ENCODE data around the gene ST8SIA5. TPM values are rescaled to one million over a fixed set of nuclear protein-coding genes. Genes with fewer than 3 reads are reported as not detected.
A peak's percentile ranks its signal among the peaks of the same experiment; 100 is the strongest.

Gene ST8SIA5
- total and polyA plus RNA-seq, 4 donors: 0.08 to 0.42 (median 0.29) TPM; not detected in 1

- Histone ChIP-seq H3K4me1 (ENCODE audit: control insufficient read depth in 1 of 2, insufficient read depth in 2 of 2, low read length in 2 of 2) (no peaks in the 10 kb centered on the region), H3K27me3 (ENCODE audit: control insufficient read depth in 1 of 2, insufficient read depth in 2 of 2, low read length in 1 of 2) (no peaks in the 10 kb centered on the region), H3K27ac (ENCODE audit: low read depth in 1 of 2, low read length in 2 of 2) (no peak overlapping the region), H3K36me3 (ENCODE audit: control insufficient read depth in 1 of 2, insufficient read depth in 2 of 2, low read length in 1 of 2) (no peaks in the 10 kb centered on the region), H3K4me3 (ENCODE audit: low read length in 2 of 2) (no peak overlapping the region), H3K9me3 (ENCODE audit: control insufficient read depth, low read length) (no peaks in the 10 kb centered on the region)
- no peak for ATAC-seq (ENCODE audit: low FRiP score)
- WGBS, 2 donors: 57 to 65% methylated on average over 7 of the region's 7 CpGs
- intact Hi-C loops (cut with DNase I): no loop called here
- DNase-seq: peak in 1 of 2 donors; percentile 50
Observed at GRCh38 chr18:46641917-46642316, 114.9 kb downstream of the ST8SIA5 start.

GRCh38 chr18:46639386-46639785, 117.5 kb downstream of the ST8SIA5 start:
- intact Hi-C loops (cut with DNase I): no loop called here
- 89 to 90% methylated on average over 6 of the region's 6 CpGs for WGBS, 2 donors
- Histone ChIP-seq H3K9me3 (ENCODE audit: control insufficient read depth, low read length) (no peaks in the 10 kb centered on the region), H3K4me1 (ENCODE audit: control insufficient read depth in 1 of 2, insufficient read depth in 2 of 2, low read length in 2 of 2) (no peaks in the 10 kb centered on the region), H3K36me3 (ENCODE audit: control insufficient read depth in 1 of 2, insufficient read depth in 2 of 2, low read length in 1 of 2) (no peaks in the 10 kb centered on the region), H3K4me3 (ENCODE audit: low read length in 2 of 2) (no peak overlapping the region), H3K27ac (ENCODE audit: low read depth in 1 of 2, low read length in 2 of 2) (no peak overlapping the region), H3K27me3 (ENCODE audit: control insufficient read depth in 1 of 2, insufficient read depth in 2 of 2, low read length in 1 of 2) (no peaks in the 10 kb centered on the region)
- DNase-seq (peak in 1 of 2 donors; percentile 35), ATAC-seq (ENCODE audit: low FRiP score) (no peak)

GRCh38 chr18:46636040-46636630, 120.7 kb downstream of the ST8SIA5 start:
- no peak for ATAC-seq (ENCODE audit: low FRiP score)
- Histone ChIP-seq H3K36me3 (ENCODE audit: control insufficient read depth in 1 of 2, insufficient read depth in 2 of 2, low read length in 1 of 2) (no peaks in the 10 kb centered on the region), H3K4me1 (ENCODE audit: control insufficient read depth in 1 of 2, insufficient read depth in 2 of 2, low read length in 2 of 2) (no peaks in the 10 kb centered on the region), H3K9me3 (ENCODE audit: control insufficient read depth, low read length) (no peaks in the 10 kb centered on the region), H3K27me3 (ENCODE audit: control insufficient read depth in 1 of 2, insufficient read depth in 2 of 2, low read length in 1 of 2) (no peaks in the 10 kb centered on the region), H3K4me3 (ENCODE audit: low read length in 2 of 2) (no peak overlapping the region), H3K27ac (ENCODE audit: low read depth in 1 of 2, low read length in 2 of 2) (no peak overlapping the region)
- intact Hi-C loops (cut with DNase I): no loop called here
- DNase-seq: no peak
- WGBS, 2 donors: 80 to 85% methylated on average over 7 of the region's 7 CpGs

GRCh38 chr18:46632401-46633071, 124.3 kb downstream of the ST8SIA5 start:
- ATAC-seq (ENCODE audit: low FRiP score) (no peak), DNase-seq (no peak)
- intact Hi-C loops (cut with DNase I): no loop called here
- H3K36me3 ChIP-seq (ENCODE audit: control insufficient read depth in 1 of 2, insufficient read depth in 2 of 2, low read length in 1 of 2): no peaks in the 10 kb centered on the region
- H3K27me3 ChIP-seq (ENCODE audit: control insufficient read depth in 1 of 2, insufficient read depth in 2 of 2, low read length in 1 of 2): no peaks in the 10 kb centered on the region
- no peak overlapping the region for H3K4me3 ChIP-seq (ENCODE audit: low read length in 2 of 2)
- no peaks in the 10 kb centered on the region for H3K4me1 ChIP-seq (ENCODE audit: control insufficient read depth in 1 of 2, insufficient read depth in 2 of 2, low read length in 2 of 2)
- 83 to 86% methylated on average over 8 of the region's 8 CpGs for WGBS, 2 donors
- H3K9me3 ChIP-seq (ENCODE audit: control insufficient read depth, low read length): no peaks in the 10 kb centered on the region
- H3K27ac ChIP-seq (ENCODE audit: low read depth in 1 of 2, low read length in 2 of 2): no peak overlapping the region

GRCh38 chr18:46630991-46631390, 125.9 kb downstream of the ST8SIA5 start:
- intact Hi-C loops (cut with DNase I): no loop called here
- H3K4me1 ChIP-seq (ENCODE audit: control insufficient read depth in 1 of 2, insufficient read depth in 2 of 2, low read length in 2 of 2): no peaks in the 10 kb centered on the region
- H3K4me3 ChIP-seq (ENCODE audit: low read length in 2 of 2): no peak overlapping the region
- H3K36me3 ChIP-seq (ENCODE audit: control insufficient read depth in 1 of 2, insufficient read depth in 2 of 2, low read length in 1 of 2): no peaks in the 10 kb centered on the region
- H3K9me3 ChIP-seq (ENCODE audit: control insufficient read depth, low read length): no peaks in the 10 kb centered on the region
- no peak overlapping the region for H3K27ac ChIP-seq (ENCODE audit: low read depth in 1 of 2, low read length in 2 of 2)
- no peak for ATAC-seq (ENCODE audit: low FRiP score)
- no peaks in the 10 kb centered on the region for H3K27me3 ChIP-seq (ENCODE audit: control insufficient read depth in 1 of 2, insufficient read depth in 2 of 2, low read length in 1 of 2)
- 69 to 77% methylated on average over 3 of the region's 3 CpGs for WGBS, 2 donors
- no peak for DNase-seq

GRCh38 chr18:46630160-46630559, 126.7 kb downstream of the ST8SIA5 start:
- Histone ChIP-seq H3K4me1 (ENCODE audit: control insufficient read depth in 1 of 2, insufficient read depth in 2 of 2, low read length in 2 of 2) (no peaks in the 10 kb centered on the region), H3K27me3 (ENCODE audit: control insufficient read depth in 1 of 2, insufficient read depth in 2 of 2, low read length in 1 of 2) (no peaks in the 10 kb centered on the region), H3K4me3 (ENCODE audit: low read length in 2 of 2) (no peak overlapping the region), H3K9me3 (ENCODE audit: control insufficient read depth, low read length) (no peaks in the 10 kb centered on the region), H3K36me3 (ENCODE audit: control insufficient read depth in 1 of 2, insufficient read depth in 2 of 2, low read length in 1 of 2) (no peaks in the 10 kb centered on the region), H3K27ac (ENCODE audit: low read depth in 1 of 2, low read length in 2 of 2) (no peak overlapping the region)
- DNase-seq (no peak), ATAC-seq (ENCODE audit: low FRiP score) (no peak)
- WGBS, 2 donors: 55 to 56% methylated on average over 4 of the region's 4 CpGs
- intact Hi-C loops (cut with DNase I): no loop called here

- H3K27me3 ChIP-seq (ENCODE audit: control insufficient read depth in 1 of 2, insufficient read depth in 2 of 2, low read length in 1 of 2): no peaks in the 10 kb centered on the region
- no peak for DNase-seq
- intact Hi-C loops (cut with DNase I): no loop called here
- no peaks in the 10 kb centered on the region for H3K36me3 ChIP-seq (ENCODE audit: control insufficient read depth in 1 of 2, insufficient read depth in 2 of 2, low read length in 1 of 2)
- no peaks in the 10 kb centered on the region for H3K9me3 ChIP-seq (ENCODE audit: control insufficient read depth, low read length)
- H3K27ac ChIP-seq (ENCODE audit: low read depth in 1 of 2, low read length in 2 of 2): no peak overlapping the region
- WGBS, 2 donors: 74 to 80% methylated on average over 5 of the region's 5 CpGs
- H3K4me1 ChIP-seq (ENCODE audit: control insufficient read depth in 1 of 2, insufficient read depth in 2 of 2, low read length in 2 of 2): no peaks in the 10 kb centered on the region
- ATAC-seq (ENCODE audit: low FRiP score): no peak
- no peak overlapping the region for H3K4me3 ChIP-seq (ENCODE audit: low read length in 2 of 2)
Observed at GRCh38 chr18:46629361-46629760, 127.5 kb downstream of the ST8SIA5 start.

- Histone ChIP-seq H3K27me3 (ENCODE audit: control insufficient read depth in 1 of 2, insufficient read depth in 2 of 2, low read length in 1 of 2) (no peaks in the 10 kb centered on the region), H3K9me3 (ENCODE audit: control insufficient read depth, low read length) (no peaks in the 10 kb centered on the region), H3K36me3 (ENCODE audit: control insufficient read depth in 1 of 2, insufficient read depth in 2 of 2, low read length in 1 of 2) (no peaks in the 10 kb centered on the region), H3K4me1 (ENCODE audit: control insufficient read depth in 1 of 2, insufficient read depth in 2 of 2, low read length in 2 of 2) (no peaks in the 10 kb centered on the region), H3K27ac (ENCODE audit: low read depth in 1 of 2, low read length in 2 of 2) (no peak overlapping the region), H3K4me3 (ENCODE audit: low read length in 2 of 2) (no peak overlapping the region)
- ATAC-seq (ENCODE audit: low FRiP score) (no peak), DNase-seq (no peak)
- WGBS, 2 donors: 71 to 76% methylated on average over 5 of the region's 5 CpGs
- intact Hi-C loops (cut with DNase I): no loop called here
Observed at GRCh38 chr18:46628206-46628605, 128.6 kb downstream of the ST8SIA5 start.

GRCh38 chr18:46627136-46627535, 129.7 kb downstream of the ST8SIA5 start:
- Histone ChIP-seq H3K4me1 (ENCODE audit: control insufficient read depth in 1 of 2, insufficient read depth in 2 of 2, low read length in 2 of 2) (no peaks in the 10 kb centered on the region), H3K4me3 (ENCODE audit: low read length in 2 of 2) (no peak overlapping the region), H3K9me3 (ENCODE audit: control insufficient read depth, low read length) (no peaks in the 10 kb centered on the region), H3K36me3 (ENCODE audit: control insufficient read depth in 1 of 2, insufficient read depth in 2 of 2, low read length in 1 of 2) (no peaks in the 10 kb centered on the region), H3K27ac (ENCODE audit: low read depth in 1 of 2, low read length in 2 of 2) (no peak overlapping the region), H3K27me3 (ENCODE audit: control insufficient read depth in 1 of 2, insufficient read depth in 2 of 2, low read length in 1 of 2) (no peaks in the 10 kb centered on the region)
- DNase-seq (no peak), ATAC-seq (ENCODE audit: low FRiP score) (no peak)
- intact Hi-C loops (cut with DNase I): no loop called here
- 48% methylated on average over 2 of the region's 2 CpGs for WGBS, 2 donors

Data from aorta (tissue), 5 donors.